Liver (tissue), 9 donors: Measurements from ENCODE around the gene PSMC4. TPM values are rescaled to one million over a fixed set of nuclear protein-coding genes. Genes with fewer than 3 reads are reported as not detected.

Experiments used
- DNase-seq: peaks from one replicate; pipeline ENCODE4 v3.0.0-alpha.2; 2017; ENCODE audit warnings: low spot score
- H3K27ac ChIP-seq, 2 donors: one replicate each; pipeline ENCODE4 v1.7.0; 2013; ENCODE audit warnings: inconsistent platforms in 2 of 2, low read length in 2 of 2, control low read depth in 1 of 2, low read depth in 1 of 2, mild to moderate bottlenecking in 1 of 2
- H3K27me3 ChIP-seq, 4 donors: one replicate each; pipeline versions ENCODE4 v1.6.1 to v1.7.0; 2013; ENCODE audit warnings: low read length in 3 of 4, inconsistent platforms in 1 of 4, mild to moderate bottlenecking in 1 of 4, moderate library complexity in 1 of 4; ENCODE audit not compliant: control insufficient read depth in 4 of 4, insufficient read depth in 4 of 4
- H3K36me3 ChIP-seq, 4 donors: one replicate each; pipeline versions ENCODE4 v1.6.1 to v1.7.0; 2013; ENCODE audit warnings: low read length in 3 of 4, mild to moderate bottlenecking in 3 of 4, low read depth in 1 of 4, moderate library complexity in 1 of 4; ENCODE audit not compliant: control insufficient read depth in 4 of 4, insufficient read depth in 3 of 4
- H3K4me1 ChIP-seq, 4 donors: one replicate each; pipeline versions ENCODE4 v1.6.1 to v1.7.0; 2013; ENCODE audit warnings: low read length in 3 of 4, mild to moderate bottlenecking in 3 of 4, moderate library complexity in 1 of 4; ENCODE audit not compliant: control insufficient read depth in 4 of 4, insufficient read depth in 4 of 4
- H3K4me3 ChIP-seq, 3 donors: one replicate each; pipeline versions ENCODE4 v1.6.1 to v1.7.0; 2013; ENCODE audit warnings: low read length in 3 of 3, control low read depth in 1 of 3, low read depth in 1 of 3, mild to moderate bottlenecking in 1 of 3
- H3K9ac ChIP-seq, 2 donors: one replicate each; pipeline ENCODE4 v1.7.0; 2013; ENCODE audit warnings: low read length in 2 of 2, mild to moderate bottlenecking in 2 of 2, moderate library complexity in 2 of 2, control low read depth in 1 of 2, low read depth in 1 of 2
- H3K9me3 ChIP-seq, 4 donors: one replicate each; pipeline versions ENCODE4 v1.6.1 to v1.7.0; 2013; ENCODE audit warnings: low read length in 3 of 4; ENCODE audit not compliant: control insufficient read depth in 4 of 4
- EGR1 ChIP-seq, 2 donors: IDR thresholded peaks; 2 replicates each; pipeline ENCODE4 v1.6.1; 2016 to 2018; ENCODE audit warnings: antibody characterized with exemption in 2 of 2, low read depth in 2 of 2
- FOXA1 ChIP-seq: IDR thresholded peaks from 2 replicates; pipeline ENCODE4 v1.6.1; 2016; ENCODE audit warnings: antibody characterized with exemption
- FOXA2 ChIP-seq: IDR thresholded peaks from 2 replicates; pipeline ENCODE4 v1.6.1; 2016; ENCODE audit warnings: antibody characterized with exemption
- GABPA ChIP-seq, 2 donors: IDR thresholded peaks in 1 of 2; conservative IDR thresholded peaks in 1 of 2; 2 replicates each; pipeline ENCODE4 v1.6.1; 2016; ENCODE audit warnings: antibody characterized with exemption in 2 of 2, mild to moderate bottlenecking in 1 of 2, moderate library complexity in 1 of 2
- HNF4A ChIP-seq, 2 donors: conservative IDR thresholded peaks; 2 replicates each; pipeline ENCODE4 v1.6.1; 2016; ENCODE audit warnings: antibody characterized with exemption in 2 of 2, mild to moderate bottlenecking in 2 of 2
- HNF4G ChIP-seq: IDR thresholded peaks from 2 replicates; pipeline ENCODE4 v1.6.1; 2016; ENCODE audit warnings: antibody characterized with exemption
- JUND ChIP-seq, 2 donors: IDR thresholded peaks; 2 replicates each; pipeline ENCODE4 v1.6.1; 2016; ENCODE audit warnings: antibody characterized with exemption in 2 of 2
- RAD21 ChIP-seq, 2 donors: IDR thresholded peaks; 2 replicates each; pipeline ENCODE4 v1.6.1; 2016; ENCODE audit warnings: antibody characterized with exemption in 2 of 2, mild to moderate bottlenecking in 2 of 2
- REST ChIP-seq: IDR thresholded peaks from 2 replicates; pipeline ENCODE4 v1.6.1; 2016; ENCODE audit warnings: antibody characterized with exemption, mild to moderate bottlenecking
- RXRA ChIP-seq, 2 donors: IDR thresholded peaks; 2 replicates each; pipeline ENCODE4 v1.6.1; 2017 to 2018; ENCODE audit warnings: antibody characterized with exemption in 2 of 2, mild to moderate bottlenecking in 1 of 2
- SP1 ChIP-seq: IDR thresholded peaks from 2 replicates; pipeline ENCODE4 v1.6.1; 2018; ENCODE audit warnings: antibody characterized with exemption, mild to moderate bottlenecking
- TAF1 ChIP-seq: conservative IDR thresholded peaks from 2 replicates; pipeline ENCODE4 v1.6.1; 2016; ENCODE audit warnings: antibody characterized with exemption, mild to moderate bottlenecking
- YY1 ChIP-seq: IDR thresholded peaks from 2 replicates; pipeline ENCODE4 v1.6.1; 2016; ENCODE audit warnings: antibody characterized with exemption, mild to moderate bottlenecking
- WGBS: extraction: QIAGEN DNeasy Blood & Tissue Kit; methylation state at CpG from one replicate; pipeline ENCODE4 v1.1.7; 2013; 5-methylcytosine and 5-hydroxymethylcytosine counted together
- polyA plus RNA-seq, 2 donors: library from polyadenylated mRNA; stranded (reverse) in 1 of 2; unstranded in 1 of 2; fragments of 200-250 nt in 1 of 2; fragments of >200 nt in 1 of 2; fragmentation: Nextera tagmentation in 1 of 2; extraction: Ambion mirVana in 1 of 2; gene quantifications; one replicate each; pipeline versions ENCODE4 v1.2.1 to v1.2.3, GENCODE V29; 2013 to 2015
- total RNA-seq, 2 donors: library from RNA; depleted of rRNA; stranded (reverse); fragments of >200 nt; gene quantifications; one replicate each; pipeline ENCODE4 v1.2.3, GENCODE V29; 2014
- donor health status: healthy.
- donor health status: healthy.
- donor health status: healthy.
- donor health status: healthy.
- donor health status: healthy.

PSMC4 gene
- total and polyA plus RNA-seq, 4 donors, result 46.0 to 89.3 (median 79.7) TPM

- TF ChIP-seq REST, result no peak
- TF ChIP-seq SP1, result no peak
- no peak for TF ChIP-seq HNF4A (conservative IDR thresholded peaks at IDR 0.05)
- no peak for TF ChIP-seq TAF1
- TF ChIP-seq FOXA1, result no peak
- TF ChIP-seq HNF4G, result no peak
- no peak for TF ChIP-seq RXRA (IDR thresholded peaks at IDR 0.05)
- no peak for TF ChIP-seq RAD21 (IDR thresholded peaks at IDR 0.05)
- TF ChIP-seq YY1, result no peak
Measured at GRCh38 chr19:39936020-39936419, 34.9 kb upstream of the PSMC4 start (continued).

GRCh38 chr19:39936622-39937021, 34.3 kb upstream of the PSMC4 start:
- Histone ChIP-seq H3K9ac (no peak overlapping the region), H3K9me3 (peaks cover 0 to 2% (median under 1%) of the 10 kb centered on the region in 4 donors), H3K27ac (no peak overlapping the region), H3K27me3 (peaks cover 0 to 3% (median 0%) of the 10 kb centered on the region in 4 donors), H3K36me3 (no peaks in the 10 kb centered on the region), H3K4me1 (no peaks in the 10 kb centered on the region), H3K4me3 (no peak overlapping the region)
- WGBS, result 92% methylated on average over 6 of the region's 6 CpGs
- no peak for DNase-seq
- no peak for TF ChIP-seq EGR1 (IDR thresholded peaks at IDR 0.05; ENCODE audit: low read depth in 2 of 2)
- no peak for TF ChIP-seq JUND (IDR thresholded peaks at IDR 0.05)
- no peak for TF ChIP-seq YY1

GRCh38 chr19:39937094-39937720, 33.8 kb upstream of the PSMC4 start:
- Histone ChIP-seq H3K9me3 (peaks cover 0 to 2% (median under 1%) of the 10 kb centered on the region in 4 donors), H3K4me1 (no peaks in the 10 kb centered on the region), H3K27ac (no peak overlapping the region), H3K4me3 (no peak overlapping the region), H3K27me3 (peaks cover 0 to 3% (median 0%) of the 10 kb centered on the region in 4 donors), H3K9ac (no peak overlapping the region), H3K36me3 (no peaks in the 10 kb centered on the region)
- TF ChIP-seq GABPA (IDR thresholded peaks at IDR 0.05 in 1 of 2, conservative IDR thresholded peaks at IDR 0.05 in 1 of 2) (no peak), FOXA2 (no peak), TAF1 (no peak), EGR1 (IDR thresholded peaks at IDR 0.05; ENCODE audit: low read depth in 2 of 2) (no peak), REST (no peak)
- WGBS, result 69% methylated on average over 5 of the region's 5 CpGs
- DNase-seq, result no peak
